ACC112 (cell line): ENCODE results near the gene SLC39A11.
A peak's percentile ranks its signal among the peaks of the same experiment; 100 is the strongest.
"Not testable (repeated sequence)": the region's sequence is repeated elsewhere in the genome, so short reads cannot be mapped to it uniquely, and the experiment has no call there.

Experiments
- H2AFZ ChIP-seq: fragments of 200-600 bp; sonication (generic); one replicate; pipeline ENCODE4 v1.6.0; 2017; ENCODE audit warnings: antibody characterized with exemption, low read length; ENCODE audit not compliant: unreplicated experiment
- H3K27ac ChIP-seq: fragments of 200-600 bp; sonication (generic); 2 replicates; pipeline ENCODE4 v1.5.1; 2014; ENCODE audit warnings: low read depth, mild to moderate bottlenecking, antibody characterized with exemption, low read length, moderate library complexity
- H3K27me3 ChIP-seq: fragments of 200-600 bp; sonication (generic); 2 replicates; pipeline ENCODE4 v1.6.1; 2014; ENCODE audit warnings: mild to moderate bottlenecking, antibody characterized with exemption, low read length, moderate library complexity, mixed read lengths; ENCODE audit not compliant: insufficient read depth
- H3K36me3 ChIP-seq: fragments of 200-600 bp; sonication (generic); 2 replicates; pipeline ENCODE4 v1.6.1; 2016; ENCODE audit warnings: mild to moderate bottlenecking, antibody characterized with exemption, low read length, moderate library complexity, mixed read lengths; ENCODE audit not compliant: insufficient read depth
- H3K4me1 ChIP-seq: fragments of 200-600 bp; sonication (generic); one replicate; pipeline ENCODE4 v1.6.1; 2016; ENCODE audit warnings: low read length, mixed read lengths; ENCODE audit not compliant: insufficient read depth, unreplicated experiment, control insufficient read depth
- H3K4me3 ChIP-seq: fragments of 200-600 bp; sonication (generic); 2 replicates; pipeline ENCODE4 v1.5.1; 2014; ENCODE audit warnings: mild to moderate bottlenecking, low read depth, low read length
- H3K79me2 ChIP-seq: fragments of 200-600 bp; sonication (generic); one replicate; pipeline ENCODE4 v1.6.0; 2016; ENCODE audit warnings: low read length; ENCODE audit not compliant: control insufficient read depth, unreplicated experiment, insufficient read depth

SLC39A11 gene

DNA sequence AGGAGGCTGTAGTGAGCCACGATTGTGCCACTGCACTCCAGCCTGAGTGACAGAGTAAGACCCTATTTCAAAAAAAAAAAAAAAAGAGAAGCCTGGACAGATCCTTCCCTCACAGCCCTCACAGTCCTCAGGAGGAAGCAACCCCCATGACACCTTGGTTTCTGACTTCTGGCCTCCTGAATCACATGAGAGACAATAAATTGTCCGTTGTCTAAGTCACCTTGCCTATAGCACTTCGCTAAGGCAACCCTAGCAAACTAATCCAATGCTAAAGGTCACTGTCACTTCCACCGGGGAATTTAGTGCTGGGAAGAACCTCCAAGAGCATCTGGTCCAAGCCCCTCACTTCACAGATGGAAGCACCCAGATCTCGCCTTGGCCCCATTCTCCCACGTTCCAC lies 18.9 kb upstream of the SLC39A11 start:
- Histone ChIP-seq H2AFZ (no peak overlapping the region), H3K27ac (no peak overlapping the region), H3K4me1 (no peaks in the 10 kb centered on the region), H3K4me3 (no peak overlapping the region), H3K79me2 (no peaks in the 10 kb centered on the region), H3K36me3 (no peaks in the 10 kb centered on the region), H3K27me3 (no peaks in the 10 kb centered on the region)

DNA sequence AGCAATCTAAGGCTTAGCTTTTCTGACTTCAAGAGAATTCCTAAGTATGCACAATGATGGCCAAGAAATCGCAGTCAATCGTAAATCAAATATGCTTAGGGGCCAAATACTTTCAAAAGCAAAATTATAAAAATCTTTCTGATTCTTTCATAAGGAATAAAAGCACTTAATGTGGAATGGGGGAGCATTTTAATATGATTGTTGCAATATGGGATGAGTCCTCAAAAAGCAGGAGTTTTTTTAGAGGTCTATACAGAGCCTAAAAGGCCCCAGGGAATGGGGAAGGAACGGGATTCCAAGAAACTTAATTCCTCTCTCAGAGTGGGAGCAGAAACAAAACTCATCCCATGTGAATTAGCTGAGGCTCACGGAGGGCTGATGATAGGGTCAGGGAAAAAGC lies 14.7 kb upstream of the SLC39A11 start:
- Histone ChIP-seq H2AFZ (peak overlapping the region; percentile 60), H3K27me3 (no peaks in the 10 kb centered on the region), H3K79me2 (no peaks in the 10 kb centered on the region), H3K36me3 (no peaks in the 10 kb centered on the region), H3K4me3 (no peak overlapping the region), H3K4me1 (no peaks in the 10 kb centered on the region), H3K27ac (no peak overlapping the region)

DNA sequence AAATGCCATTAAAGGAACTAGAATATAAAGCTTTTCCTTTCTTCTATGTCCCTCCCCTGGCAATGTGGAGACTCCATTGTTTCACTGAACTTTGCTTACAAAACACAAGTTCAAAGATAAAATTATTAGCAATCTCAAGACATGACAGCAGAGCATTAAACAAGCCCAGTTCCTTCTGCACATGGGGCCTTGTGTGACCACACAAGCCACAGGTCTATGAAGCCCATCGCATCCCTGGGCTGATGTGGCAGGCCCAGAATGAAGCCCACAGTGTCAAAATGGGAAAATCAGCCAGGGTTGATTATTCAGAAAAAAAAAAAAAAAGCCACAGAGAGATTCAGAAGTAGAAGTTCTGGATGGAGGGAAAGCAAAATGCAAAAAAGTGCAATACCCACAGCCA lies 12.9 kb upstream of the SLC39A11 start:
- H3K4me1 ChIP-seq, result no peaks in the 10 kb centered on the region
- no peaks in the 10 kb centered on the region for H3K79me2 ChIP-seq
- no peak overlapping the region for H3K4me3 ChIP-seq
- no peaks in the 10 kb centered on the region for H3K27me3 ChIP-seq
- no peak overlapping the region for H3K27ac ChIP-seq
- no peaks in the 10 kb centered on the region for H3K36me3 ChIP-seq
- no peak overlapping the region for H2AFZ ChIP-seq

DNA sequence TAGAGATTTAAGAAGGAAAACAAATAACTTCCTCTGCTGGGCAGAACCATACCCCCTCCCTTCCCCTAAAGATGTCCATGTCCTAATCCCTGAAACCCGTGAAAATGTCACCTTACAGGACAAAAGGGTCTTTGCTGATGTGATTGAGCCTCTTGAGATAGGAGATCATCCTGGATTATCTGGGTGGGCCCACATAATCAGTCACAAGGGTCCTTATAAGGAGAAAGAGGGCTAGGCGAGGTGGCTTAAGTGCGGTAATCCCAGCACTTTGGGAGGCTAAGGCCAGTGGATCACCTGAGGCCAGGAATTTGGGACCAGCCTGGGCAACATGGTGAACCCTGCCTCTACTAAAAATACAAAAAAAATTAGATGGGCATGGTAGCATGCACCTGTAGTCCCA lies 12.0 kb upstream of the SLC39A11 start:
- H3K4me1 ChIP-seq, result no peaks in the 10 kb centered on the region
- H2AFZ ChIP-seq, result no peak overlapping the region
- no peaks in the 10 kb centered on the region for H3K36me3 ChIP-seq
- no peak overlapping the region for H3K27ac ChIP-seq
- H3K79me2 ChIP-seq, result no peaks in the 10 kb centered on the region
- peaks cover 2% of the 10 kb centered on the region; the same call in 1 of the 2 replicates for H3K27me3 ChIP-seq
- H3K4me3 ChIP-seq, result no peak overlapping the region

DNA sequence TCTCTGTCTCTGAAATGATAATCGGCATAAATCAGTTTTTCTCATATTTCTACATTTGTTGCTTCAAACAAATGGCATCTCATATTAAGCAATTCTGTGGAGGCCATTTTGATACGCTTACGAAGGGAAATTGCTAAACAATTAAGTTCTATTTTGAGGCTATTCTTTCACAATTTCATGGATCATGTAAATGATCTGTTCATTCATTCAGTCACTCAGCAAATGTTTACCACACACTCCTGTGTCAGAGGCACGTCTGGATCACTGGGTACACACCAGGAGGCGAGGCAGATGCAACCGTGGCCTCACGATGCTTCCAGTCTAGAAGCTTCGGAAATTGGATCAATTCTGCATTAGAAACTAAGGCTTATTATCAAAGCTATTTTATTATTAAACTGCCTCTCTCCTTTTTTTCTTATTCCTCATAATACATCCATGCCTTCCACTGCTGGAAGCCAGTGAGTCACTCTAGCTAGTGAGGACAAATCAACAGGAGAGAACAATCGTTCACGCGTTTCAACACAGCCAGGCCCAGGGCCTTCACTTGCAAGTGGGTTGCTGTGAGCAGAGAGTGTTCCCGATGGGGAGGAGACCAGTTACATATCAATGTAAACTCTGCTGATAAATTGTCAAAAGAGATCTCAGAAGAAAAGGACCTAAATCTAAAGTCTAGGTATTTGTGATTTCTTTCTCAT lies 11.3 kb upstream of the SLC39A11 start:
- H2AFZ ChIP-seq, result no peak overlapping the region
- H3K4me1 ChIP-seq, result no peaks in the 10 kb centered on the region
- no peaks in the 10 kb centered on the region for H3K36me3 ChIP-seq
- no peak overlapping the region for H3K4me3 ChIP-seq
- H3K79me2 ChIP-seq, result no peaks in the 10 kb centered on the region
- H3K27me3 ChIP-seq, result peaks cover 4% of the 10 kb centered on the region; the same call in 1 of the 2 replicates
- no peak overlapping the region for H3K27ac ChIP-seq

DNA sequence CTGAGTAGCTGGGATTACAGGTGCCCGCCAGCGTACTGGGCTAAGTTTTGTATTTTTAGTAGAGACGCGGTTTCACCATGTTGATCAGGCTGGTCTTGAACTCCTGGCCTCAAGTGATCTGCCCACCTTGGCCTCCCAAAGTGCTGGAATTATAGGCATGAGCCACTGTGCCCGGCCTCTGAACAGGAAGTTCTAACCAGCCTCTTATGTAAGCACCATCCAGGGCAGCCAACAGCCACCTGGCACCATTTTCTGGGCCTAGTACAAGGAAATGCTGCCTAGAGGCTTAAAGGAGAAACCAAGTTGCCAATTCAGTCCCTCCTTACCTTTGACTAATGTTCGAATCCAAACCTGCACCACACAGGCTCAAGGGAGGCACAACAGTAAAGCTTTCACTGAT lies 8.5 kb upstream of the SLC39A11 start:
- Histone ChIP-seq H3K27me3 (peaks cover 4% of the 10 kb centered on the region; the same call in 1 of the 2 replicates), H3K79me2 (no peaks in the 10 kb centered on the region), H3K4me1 (peaks cover 8% of the 10 kb centered on the region), H3K27ac (no peak overlapping the region), H3K36me3 (no peaks in the 10 kb centered on the region), H3K4me3 (no peak overlapping the region), H2AFZ (no peak overlapping the region)

DNA sequence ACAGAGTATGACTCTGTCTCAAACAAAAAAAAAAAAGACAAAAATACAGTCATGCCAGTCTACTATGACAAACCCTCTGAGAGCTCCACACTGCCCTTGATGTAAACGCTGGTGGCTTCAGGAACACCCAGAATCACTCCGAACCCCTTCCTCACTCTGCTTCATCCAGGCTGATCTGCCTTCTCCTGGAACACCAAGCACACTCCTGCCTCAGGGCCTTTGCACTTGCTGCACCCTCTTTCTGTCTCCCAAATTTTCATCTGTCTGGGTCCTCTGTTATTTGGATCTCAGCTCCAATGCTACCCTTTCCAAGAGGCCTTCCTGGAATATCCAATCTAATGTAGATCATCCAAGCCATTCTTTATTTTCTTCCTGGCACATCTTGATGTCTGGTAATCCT lies 7.9 kb upstream of the SLC39A11 start:
- no peaks in the 10 kb centered on the region for H3K79me2 ChIP-seq
- no peak overlapping the region for H3K27ac ChIP-seq
- peaks cover 7% of the 10 kb centered on the region; the same call in 1 of the 2 replicates for H3K27me3 ChIP-seq
- no peaks in the 10 kb centered on the region for H3K36me3 ChIP-seq
- H3K4me1 ChIP-seq, result peaks cover 8% of the 10 kb centered on the region
- H2AFZ ChIP-seq, result no peak overlapping the region
- H3K4me3 ChIP-seq, result no peak overlapping the region

DNA sequence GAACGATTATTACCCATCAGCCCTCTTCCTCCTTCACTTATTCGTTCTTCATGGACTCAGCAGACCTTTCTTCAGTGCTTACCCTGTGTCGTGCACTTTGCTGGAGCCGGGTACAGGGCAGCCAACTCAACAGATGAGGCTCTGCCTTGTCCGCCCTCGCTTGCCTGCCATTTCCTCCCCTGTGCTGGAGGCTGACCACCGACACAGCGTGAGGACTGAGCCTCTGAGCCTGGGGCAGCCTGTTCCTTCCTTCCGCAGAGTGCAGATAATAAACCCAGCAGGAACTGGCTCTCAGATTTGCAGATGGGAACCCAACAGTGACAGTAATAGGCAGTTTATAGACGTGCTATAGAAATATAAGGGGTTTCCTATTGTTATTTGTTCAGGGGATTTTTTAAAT lies 7.0 kb upstream of the SLC39A11 start:
- no peaks in the 10 kb centered on the region for H3K36me3 ChIP-seq
- H2AFZ ChIP-seq, result no peak overlapping the region
- no peak overlapping the region for H3K27ac ChIP-seq
- no peak overlapping the region for H3K4me3 ChIP-seq
- H3K27me3 ChIP-seq, result peaks cover 9% of the 10 kb centered on the region; the same call in 1 of the 2 replicates
- H3K79me2 ChIP-seq, result no peaks in the 10 kb centered on the region
- H3K4me1 ChIP-seq, result peaks cover 8% of the 10 kb centered on the region

DNA sequence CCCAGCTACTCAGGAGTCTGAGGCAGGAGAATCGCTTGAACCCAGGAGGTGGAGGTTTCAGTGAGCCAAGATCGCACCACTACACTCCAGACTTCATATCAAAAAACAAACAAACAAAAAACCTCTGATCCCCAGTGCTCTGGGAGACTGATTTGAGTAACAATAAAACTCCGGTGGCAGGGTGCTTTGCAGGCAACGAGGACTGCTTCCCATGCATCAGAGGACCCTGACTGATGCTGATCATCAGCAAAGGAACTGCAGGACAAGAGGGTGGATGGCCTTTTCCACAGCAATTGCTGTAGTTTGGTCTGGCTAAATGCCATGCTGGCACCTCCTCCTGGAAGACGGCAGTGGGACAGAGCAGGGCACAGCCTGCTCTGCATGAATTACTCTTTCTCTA lies 6.4 kb upstream of the SLC39A11 start:
- no peak overlapping the region for H3K27ac ChIP-seq

DNA sequence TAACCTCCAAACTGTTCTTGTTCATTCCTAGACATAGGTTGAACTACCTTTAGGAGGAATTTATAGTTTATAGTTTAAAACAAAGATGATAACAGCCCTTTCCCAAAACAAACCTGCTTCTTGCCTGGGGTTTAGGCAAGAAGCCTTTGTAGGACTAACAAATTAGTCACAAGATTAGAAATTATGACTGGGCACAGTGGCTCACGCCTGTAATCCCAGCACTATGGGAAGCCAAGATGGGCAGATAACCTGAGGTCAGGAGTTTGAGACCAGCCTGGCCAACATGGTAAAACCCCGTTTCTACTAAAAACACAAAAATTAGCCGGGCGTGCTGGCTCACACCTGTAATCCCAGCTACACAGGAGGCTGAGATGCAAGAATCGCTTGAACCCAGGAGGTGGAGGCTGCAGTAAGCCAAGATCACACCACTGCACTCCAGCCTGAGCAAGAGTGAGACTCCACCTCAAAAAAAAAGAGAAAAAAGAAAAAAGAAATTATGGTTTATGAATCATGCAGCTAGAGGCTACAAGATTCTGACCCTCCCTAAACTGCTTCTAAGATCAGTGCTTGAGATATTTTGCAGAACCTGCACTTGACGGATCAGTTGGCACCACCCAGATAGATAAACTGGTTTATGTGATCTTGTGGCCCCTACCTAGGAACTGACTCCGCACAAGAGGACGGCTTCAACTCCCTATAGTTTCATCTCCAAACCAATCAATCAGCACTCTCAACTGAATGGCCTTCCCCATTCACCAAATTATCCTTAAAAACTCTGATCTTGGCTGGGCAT lies 5.7 kb upstream of the SLC39A11 start:
- H3K27me3 ChIP-seq, H3K4me3 ChIP-seq, H3K4me1 ChIP-seq, H3K79me2 ChIP-seq, H3K27ac ChIP-seq, H2AFZ ChIP-seq, H3K36me3 ChIP-seq: not testable (repeated sequence)

More for the DNA sequence above, 6.4 kb upstream of the SLC39A11 start:
- Histone ChIP-seq H3K79me2 (no peaks in the 10 kb centered on the region), H3K4me1 (peaks cover 8% of the 10 kb centered on the region), H2AFZ (no peak overlapping the region), H3K36me3 (no peaks in the 10 kb centered on the region), H3K27me3 (peaks cover 9% of the 10 kb centered on the region; the same call in 1 of the 2 replicates), H3K4me3 (no peak overlapping the region)

DNA sequence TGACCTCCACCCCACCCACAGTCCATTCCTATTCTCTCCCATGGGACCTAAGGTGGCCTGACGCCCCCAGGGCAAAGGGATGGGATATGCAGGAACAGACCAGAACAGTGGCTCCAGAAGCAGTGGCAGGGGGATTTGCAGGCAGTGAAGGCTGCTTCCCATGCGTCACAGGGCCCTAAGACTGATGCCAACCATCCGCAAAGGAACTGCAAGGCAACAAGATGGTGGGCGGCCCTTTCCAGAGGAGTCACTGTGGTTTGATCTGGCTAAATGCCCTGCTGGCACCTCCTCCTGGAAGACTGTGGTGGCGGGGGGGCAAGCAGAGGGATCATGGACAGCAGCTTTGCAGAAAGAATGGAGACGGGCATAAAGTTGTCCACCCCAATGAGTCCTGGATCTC lies 4.4 kb upstream of the SLC39A11 start:
- H3K27ac ChIP-seq, result no peak overlapping the region
- no peak overlapping the region for H3K4me3 ChIP-seq
- H3K4me1 ChIP-seq, result peaks cover 8% of the 10 kb centered on the region
- H3K79me2 ChIP-seq, result no peaks in the 10 kb centered on the region
- H3K36me3 ChIP-seq, result no peaks in the 10 kb centered on the region
- no peak overlapping the region for H2AFZ ChIP-seq
- H3K27me3 ChIP-seq, result peaks cover 9% of the 10 kb centered on the region; the same call in 1 of the 2 replicates
